ENCODE measurements around the gene MIB2.

MIB2 gene

DNA sequence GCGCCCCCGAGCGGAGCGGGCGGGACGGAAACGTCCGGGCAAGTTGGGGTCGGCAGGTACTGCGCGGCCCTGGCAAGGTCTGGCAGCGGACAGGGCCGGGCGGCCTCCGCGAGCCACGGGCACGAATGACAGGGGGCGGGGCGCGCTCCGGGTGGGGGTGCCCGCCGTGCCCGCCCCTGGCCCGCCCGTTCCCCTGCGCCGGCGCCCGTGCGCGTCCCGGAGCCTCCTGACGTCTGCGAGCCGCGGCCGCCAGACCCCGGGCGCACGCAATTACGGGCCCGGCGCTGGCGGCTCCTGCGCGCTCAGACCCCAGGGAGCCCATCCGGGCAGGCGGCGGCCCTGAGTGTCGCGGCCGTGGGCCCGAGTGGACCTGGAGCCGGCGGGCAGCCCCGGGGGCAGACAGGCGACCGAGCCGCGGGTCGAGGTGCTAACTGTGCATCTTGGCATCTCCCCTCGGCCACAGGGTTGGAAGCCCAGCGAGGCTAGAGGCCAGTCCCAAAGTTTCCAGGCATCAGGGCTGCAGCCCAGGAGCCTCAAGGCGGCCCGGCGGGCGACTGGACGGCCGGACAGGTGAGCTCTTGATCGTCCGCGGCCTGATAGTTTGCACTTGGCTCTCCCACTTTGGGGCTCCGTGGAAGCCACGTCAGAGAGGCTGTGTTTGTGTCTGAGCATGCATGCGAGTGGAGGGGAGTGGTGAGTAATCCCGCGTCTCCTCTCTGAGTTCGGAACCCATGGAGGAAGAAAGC is 918 bp downstream of the MIB2 start:
- no peaks in the 10 kb centered on the region for H3K27me3 ChIP-seq (ENCODE audit: insufficient read depth, low read depth, severe bottlenecking)
- H3K27ac ChIP-seq: peak overlapping the region; percentile 99
- TF ChIP-seq, protein P1, sequence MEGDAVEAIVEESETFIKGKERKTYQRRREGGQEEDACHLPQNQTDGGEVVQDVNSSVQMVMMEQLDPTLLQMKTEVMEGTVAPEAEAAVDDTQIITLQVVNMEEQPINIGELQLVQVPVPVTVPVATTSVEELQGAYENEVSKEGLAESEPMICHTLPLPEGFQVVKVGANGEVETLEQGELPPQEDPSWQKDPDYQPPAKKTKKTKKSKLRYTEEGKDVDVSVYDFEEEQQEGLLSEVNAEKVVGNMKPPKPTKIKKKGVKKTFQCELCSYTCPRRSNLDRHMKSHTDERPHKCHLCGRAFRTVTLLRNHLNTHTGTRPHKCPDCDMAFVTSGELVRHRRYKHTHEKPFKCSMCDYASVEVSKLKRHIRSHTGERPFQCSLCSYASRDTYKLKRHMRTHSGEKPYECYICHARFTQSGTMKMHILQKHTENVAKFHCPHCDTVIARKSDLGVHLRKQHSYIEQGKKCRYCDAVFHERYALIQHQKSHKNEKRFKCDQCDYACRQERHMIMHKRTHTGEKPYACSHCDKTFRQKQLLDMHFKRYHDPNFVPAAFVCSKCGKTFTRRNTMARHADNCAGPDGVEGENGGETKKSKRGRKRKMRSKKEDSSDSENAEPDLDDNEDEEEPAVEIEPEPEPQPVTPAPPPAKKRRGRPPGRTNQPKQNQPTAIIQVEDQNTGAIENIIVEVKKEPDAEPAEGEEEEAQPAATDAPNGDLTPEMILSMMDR (IDR thresholded peaks at IDR 0.05; ENCODE audit: low read depth, low read length): no peak
- no peaks in the 10 kb centered on the region for H3K9me3 ChIP-seq (ENCODE audit: severe bottlenecking)
- no peak for DNase-seq
- peak overlapping the region; percentile 98 for H3K4me3 ChIP-seq (ENCODE audit: low read depth, low read length)
- H3K36me3 ChIP-seq: peaks cover 28% of the 10 kb centered on the region

DNA sequence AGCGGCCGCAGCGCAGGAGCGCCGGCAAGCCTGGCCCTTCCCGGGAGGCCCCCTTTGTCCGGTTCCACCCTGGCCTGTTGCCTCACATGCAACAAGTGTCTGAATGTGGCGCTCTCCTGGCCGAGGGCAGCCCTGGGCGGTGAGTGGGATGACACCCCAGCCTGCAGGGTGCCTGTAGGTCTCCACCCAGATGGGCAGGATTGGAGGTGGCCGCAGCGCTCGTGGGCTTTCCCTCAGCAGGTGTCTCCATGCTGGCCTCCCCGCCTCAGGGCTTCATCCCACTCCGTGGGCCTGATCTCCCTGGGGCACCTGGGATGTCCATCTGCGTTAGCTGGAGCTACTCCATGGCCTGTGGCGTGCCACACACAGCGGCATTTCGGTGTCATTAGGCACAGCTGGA is 1.5 kb downstream of the MIB2 start:
- H3K4me3 ChIP-seq (ENCODE audit: low read depth, low read length): no peak overlapping the region
- TF ChIP-seq, protein P1 (IDR thresholded peaks at IDR 0.05; ENCODE audit: low read depth, low read length): no peak
- no peak overlapping the region for H3K27ac ChIP-seq
- no peaks in the 10 kb centered on the region for H3K9me3 ChIP-seq (ENCODE audit: severe bottlenecking)
- peaks cover 28% of the 10 kb centered on the region for H3K36me3 ChIP-seq
- DNase-seq: no peak
- no peaks in the 10 kb centered on the region for H3K27me3 ChIP-seq (ENCODE audit: insufficient read depth, low read depth, severe bottlenecking)

GRCh38 chr1:1617516-1617915 is 2.2 kb downstream of the MIB2 start:
- Histone ChIP-seq H3K27ac (no peak overlapping the region), H3K4me3 (ENCODE audit: low read depth, low read length) (no peak overlapping the region), H3K9me3 (ENCODE audit: severe bottlenecking) (no peaks in the 10 kb centered on the region), H3K36me3 (peaks cover 28% of the 10 kb centered on the region), H3K27me3 (ENCODE audit: insufficient read depth, low read depth, severe bottlenecking) (no peaks in the 10 kb centered on the region)
- TF ChIP-seq, protein P1 (IDR thresholded peaks at IDR 0.05; ENCODE audit: low read depth, low read length): no peak
- no peak for DNase-seq

DNA sequence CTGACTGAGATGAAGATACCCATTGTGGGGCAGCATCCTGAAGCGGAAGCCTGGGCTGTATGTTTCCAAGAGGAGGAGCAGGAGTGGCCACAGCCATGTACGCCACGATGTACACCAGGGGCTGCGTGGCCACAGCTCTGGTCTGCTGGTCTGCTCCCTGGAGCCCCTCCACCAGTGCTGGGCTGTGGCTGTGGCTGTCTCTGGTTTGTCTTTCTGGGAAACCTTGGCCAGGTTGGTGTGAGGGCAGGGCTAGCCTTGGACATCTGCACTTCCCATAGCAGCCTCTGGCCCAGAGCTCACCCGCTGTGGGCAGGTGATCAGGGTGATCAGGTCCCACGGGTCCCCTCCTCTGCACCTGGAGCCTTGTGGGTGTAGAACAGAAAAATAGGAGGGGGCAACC is 2.6 kb downstream of the MIB2 start:
- Histone ChIP-seq H3K4me3 (ENCODE audit: low read depth, low read length) (no peak overlapping the region), H3K36me3 (peaks cover 28% of the 10 kb centered on the region), H3K9me3 (ENCODE audit: severe bottlenecking) (no peaks in the 10 kb centered on the region), H3K27me3 (ENCODE audit: insufficient read depth, low read depth, severe bottlenecking) (no peaks in the 10 kb centered on the region), H3K27ac (no peak overlapping the region)
- no peak for DNase-seq
- TF ChIP-seq, protein P1 (IDR thresholded peaks at IDR 0.05; ENCODE audit: low read depth, low read length): no peak

DNA sequence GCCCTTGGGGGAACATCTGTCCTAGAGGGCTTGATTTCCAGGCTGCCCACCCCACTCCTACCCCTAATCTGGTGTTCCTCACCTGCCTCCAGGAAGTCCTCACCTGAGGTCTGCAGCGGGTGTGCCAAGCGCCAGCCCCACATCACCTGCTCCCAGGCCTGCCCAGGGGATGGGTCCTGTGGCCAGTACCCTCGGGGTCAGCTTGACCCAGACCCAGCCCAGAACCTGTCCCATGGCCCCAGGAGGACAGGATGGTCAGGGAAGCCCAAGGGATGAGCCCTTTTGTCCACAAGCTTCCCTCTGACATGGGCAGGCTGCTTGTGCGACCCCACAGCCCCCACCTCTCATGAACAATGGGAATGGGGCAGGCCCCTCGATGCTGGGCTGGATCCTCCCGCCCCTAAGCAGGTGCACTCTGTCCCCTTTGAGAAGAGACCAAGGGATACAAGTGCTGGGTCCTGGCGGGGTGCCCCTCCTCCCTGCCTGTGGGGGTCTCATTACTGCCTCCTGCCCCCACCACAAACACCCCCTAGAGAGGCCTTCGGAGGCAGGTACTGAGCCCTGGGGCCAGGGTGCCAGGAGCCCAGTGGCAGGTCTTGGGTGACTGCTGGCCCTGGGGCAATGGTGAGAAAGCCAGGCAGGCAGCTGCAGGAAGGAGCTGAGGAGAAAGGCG is 3.2 kb downstream of the MIB2 start:
- H3K36me3 ChIP-seq: peaks cover 25% of the 10 kb centered on the region
- no peak for DNase-seq
- H3K27ac ChIP-seq: no peak overlapping the region
- H3K4me3 ChIP-seq (ENCODE audit: low read depth, low read length): no peak overlapping the region
- no peaks in the 10 kb centered on the region for H3K27me3 ChIP-seq (ENCODE audit: insufficient read depth, low read depth, severe bottlenecking)
- TF ChIP-seq, protein P1 (IDR thresholded peaks at IDR 0.05; ENCODE audit: low read depth, low read length): no peak
- H3K9me3 ChIP-seq (ENCODE audit: severe bottlenecking): no peaks in the 10 kb centered on the region
